ENCODE results near the gene MARCKS.
"Not testable (repeated sequence)": the region's sequence is repeated elsewhere in the genome, so short reads cannot be mapped to it uniquely, and the experiment has no call there.

Gene MARCKS

GRCh38 chr6:113888956-113889630 lies 31.9 kb downstream of the MARCKS start:
- no peak overlapping the region for H3K27ac Mint-ChIP-seq
- no peak overlapping the region for H3K4me3 Mint-ChIP-seq
- H3K4me1 Mint-ChIP-seq: no peaks in the 10 kb centered on the region
- no peaks in the 10 kb centered on the region for H3K27me3 Mint-ChIP-seq
- no peaks in the 10 kb centered on the region for H3K36me3 Mint-ChIP-seq
- H3K9me3 Mint-ChIP-seq: peaks cover 9% of the 10 kb centered on the region
- no peak for ATAC-seq

GRCh38 chr6:113893451-113893850 lies 36.3 kb downstream of the MARCKS start:
- no peaks in the 10 kb centered on the region for H3K36me3 Mint-ChIP-seq
- H3K27ac Mint-ChIP-seq: no peak overlapping the region
- ATAC-seq: no peak
- no peaks in the 10 kb centered on the region for H3K4me1 Mint-ChIP-seq
- no peaks in the 10 kb centered on the region for H3K27me3 Mint-ChIP-seq
- peaks cover 9% of the 10 kb centered on the region for H3K9me3 Mint-ChIP-seq
- no peak overlapping the region for H3K4me3 Mint-ChIP-seq

GRCh38 chr6:113893866-113894265 lies 36.7 kb downstream of the MARCKS start:
- ATAC-seq: no peak
- peaks cover 9% of the 10 kb centered on the region for H3K9me3 Mint-ChIP-seq

GRCh38 chr6:113894712-113895674 lies 37.8 kb downstream of the MARCKS start:
- Mint-ChIP-seq H3K36me3 (no peaks in the 10 kb centered on the region), H3K9me3 (peaks cover 9% of the 10 kb centered on the region), H3K4me3 (no peak overlapping the region), H3K4me1 (no peaks in the 10 kb centered on the region), H3K27ac (no peak overlapping the region), H3K27me3 (no peaks in the 10 kb centered on the region)
- ATAC-seq: no peak

More at GRCh38 chr6:113893866-113894265, 36.7 kb downstream of the MARCKS start:
- H3K36me3 Mint-ChIP-seq: no peaks in the 10 kb centered on the region
- no peak overlapping the region for H3K4me3 Mint-ChIP-seq
- H3K27ac Mint-ChIP-seq: no peak overlapping the region
- no peaks in the 10 kb centered on the region for H3K27me3 Mint-ChIP-seq
- no peaks in the 10 kb centered on the region for H3K4me1 Mint-ChIP-seq

GRCh38 chr6:113901482-113901881 lies 44.3 kb downstream of the MARCKS start:
- H3K4me3 Mint-ChIP-seq: no peak overlapping the region
- no peaks in the 10 kb centered on the region for H3K27me3 Mint-ChIP-seq
- H3K27ac Mint-ChIP-seq: no peak overlapping the region
- H3K4me1 Mint-ChIP-seq: no peaks in the 10 kb centered on the region
- ATAC-seq: no peak
- no peaks in the 10 kb centered on the region for H3K9me3 Mint-ChIP-seq
- H3K36me3 Mint-ChIP-seq: no peaks in the 10 kb centered on the region

GRCh38 chr6:113903666-113904330 lies 46.7 kb downstream of the MARCKS start:
- H3K36me3 Mint-ChIP-seq: no peaks in the 10 kb centered on the region
- H3K4me3 Mint-ChIP-seq: no peak overlapping the region
- no peaks in the 10 kb centered on the region for H3K4me1 Mint-ChIP-seq
- no peaks in the 10 kb centered on the region for H3K27me3 Mint-ChIP-seq
- H3K9me3 Mint-ChIP-seq: no peaks in the 10 kb centered on the region
- H3K27ac Mint-ChIP-seq: no peak overlapping the region
- ATAC-seq: no peak

- no peaks in the 10 kb centered on the region for H3K9me3 Mint-ChIP-seq
- no peak overlapping the region for H3K4me3 Mint-ChIP-seq
- no peaks in the 10 kb centered on the region for H3K36me3 Mint-ChIP-seq
- no peak for ATAC-seq
- no peaks in the 10 kb centered on the region for H3K27me3 Mint-ChIP-seq
- H3K4me1 Mint-ChIP-seq: no peaks in the 10 kb centered on the region
- no peak overlapping the region for H3K27ac Mint-ChIP-seq
Observed at GRCh38 chr6:113907102-113907815, 50.1 kb downstream of the MARCKS start.

GRCh38 chr6:113908801-113909200 lies 51.7 kb downstream of the MARCKS start:
- Mint-ChIP-seq H3K4me3 (no peak overlapping the region), H3K27me3 (no peaks in the 10 kb centered on the region), H3K27ac (no peak overlapping the region), H3K4me1 (no peaks in the 10 kb centered on the region), H3K36me3 (no peaks in the 10 kb centered on the region), H3K9me3 (no peaks in the 10 kb centered on the region)
- ATAC-seq: no peak

- Mint-ChIP-seq H3K4me3 (no peak overlapping the region), H3K4me1 (no peaks in the 10 kb centered on the region), H3K36me3 (no peaks in the 10 kb centered on the region), H3K27me3 (no peaks in the 10 kb centered on the region), H3K27ac (no peak overlapping the region), H3K9me3 (no peaks in the 10 kb centered on the region)
- ATAC-seq: no peak
Observed at GRCh38 chr6:113909224-113909856, 52.2 kb downstream of the MARCKS start.

- H3K4me3 Mint-ChIP-seq, H3K9me3 Mint-ChIP-seq, H3K27ac Mint-ChIP-seq, H3K27me3 Mint-ChIP-seq, H3K36me3 Mint-ChIP-seq, ATAC-seq, H3K4me1 Mint-ChIP-seq: not testable (repeated sequence)
Observed at GRCh38 chr6:113910285-113910684, 53.1 kb downstream of the MARCKS start.
